A673 (cell line): ENCODE results near the gene SMARCA4. TPM values are rescaled to one million over a fixed set of nuclear protein-coding genes. Genes with fewer than 3 reads are reported as not detected.

Experiments used
- BruUV-seq: library from RNA; stranded (reverse); fragments of 400-500 nt; replicated peaks from 2 replicates; lab custom pipeline; 2021; lab: Mats Ljungman, UMichigan
- CTCF ChIA-PET: fragments of 300-600 bp; sonication (Branson Sonifier 250); formaldehyde crosslinking; loops from one replicate; lab custom pipeline; 2022; ENCODE audit warnings: antibody characterized with exemption; lab: Charles Lee
- POLR2A ChIA-PET: fragments of 300-600 bp; sonication (Branson Sonifier 250); formaldehyde crosslinking; loops from one replicate; lab custom pipeline; 2022; ENCODE audit warnings: antibody characterized with exemption; ENCODE audit not compliant: low non-redundant PET; lab: Charles Lee
- DNase-seq: peaks from one replicate; pipeline ENCODE4 v3.0.0-alpha.2; 2015; ENCODE audit warnings: low spot score
- H3K27ac ChIP-seq: fragments of 200-600 bp; sonication (generic); 2 replicates; pipeline ENCODE4 v1.5.1; 2016; ENCODE audit warnings: mixed run types, low read depth, mild to moderate bottlenecking, mixed read lengths, antibody characterized with exemption, low read length; ENCODE audit not compliant: poor library complexity, severe bottlenecking
- H3K27me3 ChIP-seq: fragments of 200-600 bp; sonication (generic); replicated peaks from 2 replicates; pipeline ENCODE4 v1.6.1; 2017; ENCODE audit warnings: mixed run types, low read depth, mild to moderate bottlenecking, mixed read lengths, antibody characterized with exemption, low read length; ENCODE audit not compliant: insufficient read depth, poor library complexity
- H3K36me3 ChIP-seq: fragments of 200-600 bp; sonication (generic); 2 replicates; pipeline ENCODE4 v1.6.1; 2016; ENCODE audit warnings: mixed run types, mild to moderate bottlenecking, mixed read lengths, antibody characterized with exemption, low read length; ENCODE audit not compliant: insufficient read depth, poor library complexity, severe bottlenecking
- H3K4me1 ChIP-seq: fragments of 200-600 bp; sonication (generic); 2 replicates; pipeline ENCODE4 v1.6.1; 2017; ENCODE audit warnings: mixed run types, mild to moderate bottlenecking, mixed read lengths, antibody characterized with exemption, low read length; ENCODE audit not compliant: insufficient read depth, poor library complexity, severe bottlenecking
- H3K4me3 ChIP-seq: fragments of 200-600 bp; sonication (generic); 2 replicates; pipeline ENCODE4 v1.5.1; 2016; ENCODE audit warnings: low read depth, mixed run types, mild to moderate bottlenecking, mixed read lengths, low read length; ENCODE audit not compliant: poor library complexity, severe bottlenecking
- H3K9me3 ChIP-seq: fragments of 200-600 bp; sonication (generic); 2 replicates; pipeline ENCODE4 v1.6.1; 2016; ENCODE audit warnings: mixed run types, low read depth, mild to moderate bottlenecking, mixed read lengths, antibody characterized with exemption, low read length; ENCODE audit not compliant: poor library complexity, severe bottlenecking
- EZH2 ChIP-seq: fragments of 200-600 bp; sonication (generic); IDR thresholded peaks from 2 replicates; pipeline ENCODE4 v1.6.1; 2017; ENCODE audit warnings: borderline replicate concordance, low read depth, mild to moderate bottlenecking, mixed read lengths, antibody characterized with exemption, low read length; ENCODE audit not compliant: poor library complexity, severe bottlenecking
- intact Hi-C: fragments of 100-400 bp; cut with micrococcal nuclease; formaldehyde crosslinking; loops from one replicate; pipeline ENCODE4 v1.10.0; 2022; ENCODE audit not compliant: unreplicated experiment
- total RNA-seq: library from RNA; stranded (reverse); gene quantifications from 2 replicates; pipeline ENCODE4 v1.2.3, GENCODE V29; 2021
- TF ChIP-seq, protein P1 (sequence below): fragments of 300-800, 200-600 bp; sonication (generic); conservative IDR thresholded peaks from 2 replicates; pipeline ENCODE4 v1.5.1; 2017; ENCODE audit warnings: low read depth, mild to moderate bottlenecking, antibody characterized with exemption, low read length, moderate library complexity, mixed read lengths

Gene SMARCA4
- total RNA-seq, 1 experiment from 2014 or later, result 307 TPM

- Histone ChIP-seq H3K4me3 (no peak overlapping the region), H3K9me3 (no peaks in the 10 kb centered on the region), H3K27ac (no peak overlapping the region), H3K4me1 (no peaks in the 10 kb centered on the region), H3K27me3 (no peaks in the 10 kb centered on the region), H3K36me3 (peaks cover 93% of the 10 kb centered on the region)
- no TSS peak for BruUV-seq
- ChIA-PET CTCF (no interaction called here), POLR2A (no interaction called here)
- intact Hi-C loops, result no loop called here
- TF ChIP-seq, protein P1, sequence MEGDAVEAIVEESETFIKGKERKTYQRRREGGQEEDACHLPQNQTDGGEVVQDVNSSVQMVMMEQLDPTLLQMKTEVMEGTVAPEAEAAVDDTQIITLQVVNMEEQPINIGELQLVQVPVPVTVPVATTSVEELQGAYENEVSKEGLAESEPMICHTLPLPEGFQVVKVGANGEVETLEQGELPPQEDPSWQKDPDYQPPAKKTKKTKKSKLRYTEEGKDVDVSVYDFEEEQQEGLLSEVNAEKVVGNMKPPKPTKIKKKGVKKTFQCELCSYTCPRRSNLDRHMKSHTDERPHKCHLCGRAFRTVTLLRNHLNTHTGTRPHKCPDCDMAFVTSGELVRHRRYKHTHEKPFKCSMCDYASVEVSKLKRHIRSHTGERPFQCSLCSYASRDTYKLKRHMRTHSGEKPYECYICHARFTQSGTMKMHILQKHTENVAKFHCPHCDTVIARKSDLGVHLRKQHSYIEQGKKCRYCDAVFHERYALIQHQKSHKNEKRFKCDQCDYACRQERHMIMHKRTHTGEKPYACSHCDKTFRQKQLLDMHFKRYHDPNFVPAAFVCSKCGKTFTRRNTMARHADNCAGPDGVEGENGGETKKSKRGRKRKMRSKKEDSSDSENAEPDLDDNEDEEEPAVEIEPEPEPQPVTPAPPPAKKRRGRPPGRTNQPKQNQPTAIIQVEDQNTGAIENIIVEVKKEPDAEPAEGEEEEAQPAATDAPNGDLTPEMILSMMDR, result no peak
- TF ChIP-seq EZH2, result no peak
- no peak for DNase-seq
Measured at GRCh38 chr19:11018179-11018578, 57.3 kb downstream of the SMARCA4 start.

DNA sequence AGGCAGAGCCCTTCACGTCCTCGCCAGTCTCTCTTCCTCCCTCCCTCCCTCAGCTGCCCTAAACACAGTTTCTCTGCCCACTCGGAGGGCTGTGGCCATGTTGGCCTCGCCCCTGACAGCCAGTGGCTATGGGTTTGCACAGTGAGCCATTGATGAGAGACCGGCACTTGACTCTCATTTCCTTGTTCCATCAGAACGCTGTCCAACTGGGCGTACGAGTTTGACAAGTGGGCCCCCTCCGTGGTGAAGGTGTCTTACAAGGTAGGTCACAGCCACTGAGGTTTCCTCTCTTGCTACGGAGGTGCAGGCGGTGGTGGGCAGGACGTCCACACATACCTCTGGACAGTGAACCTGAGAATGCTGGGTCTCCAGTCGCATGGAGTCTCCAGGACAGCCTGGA is 57.9 kb downstream of the SMARCA4 start:
- Histone ChIP-seq H3K4me1 (no peaks in the 10 kb centered on the region), H3K27ac (no peak overlapping the region), H3K36me3 (peaks cover 93% of the 10 kb centered on the region), H3K9me3 (no peaks in the 10 kb centered on the region), H3K4me3 (no peak overlapping the region), H3K27me3 (no peaks in the 10 kb centered on the region)
- TF ChIP-seq, protein P1, result no peak
- no peak for TF ChIP-seq EZH2
- ChIA-PET POLR2A (no interaction called here), CTCF (no interaction called here)
- BruUV-seq, result no TSS peak
- intact Hi-C loops, result no loop called here
- no peak for DNase-seq

GRCh38 chr19:11019262-11019661 is 58.4 kb downstream of the SMARCA4 start:
- Histone ChIP-seq H3K36me3 (peaks cover 93% of the 10 kb centered on the region), H3K4me1 (no peaks in the 10 kb centered on the region), H3K4me3 (no peak overlapping the region), H3K27me3 (no peaks in the 10 kb centered on the region), H3K9me3 (no peaks in the 10 kb centered on the region), H3K27ac (no peak overlapping the region)
- no peak for DNase-seq
- intact Hi-C loops, result no loop called here
- POLR2A ChIA-PET, result no interaction called here
- TF ChIP-seq, protein P1, result no peak
- TF ChIP-seq EZH2, result no peak
- no TSS peak for BruUV-seq
- CTCF ChIA-PET, result no interaction called here
